H9 (cell line): ENCODE results near the gene LRFN2. TPM values are rescaled to one million over a fixed set of nuclear protein-coding genes. Genes with fewer than 3 reads are reported as not detected.
A peak's percentile ranks its signal among the peaks of the same experiment; 100 is the strongest.

Source experiments
- DNase-seq: peaks from one replicate; pipeline ENCODE4 v3.0.0-alpha.2; 2017
- H2AFZ ChIP-seq: one replicate; pipeline ENCODE4 v1.6.1; 2013; ENCODE audit warnings: mild to moderate bottlenecking, low read length, control low read depth, moderate library complexity
- H2AK5ac ChIP-seq: 2 replicates; pipeline ENCODE4 v1.6.1; 2013; ENCODE audit warnings: low read length, control low read depth, mixed read lengths; ENCODE audit not compliant: insufficient read length
- H2BK120ac ChIP-seq: one replicate; pipeline ENCODE4 v1.6.1; 2013; ENCODE audit warnings: low read depth, mild to moderate bottlenecking, low read length, control low read depth, inconsistent platforms; ENCODE audit not compliant: poor library complexity, severe bottlenecking
- H2BK12ac ChIP-seq: 2 replicates; pipeline ENCODE4 v1.6.1; 2013; ENCODE audit warnings: low read length, control low read depth, mixed read lengths, low read depth; ENCODE audit not compliant: insufficient read length
- H2BK15ac ChIP-seq: 2 replicates; pipeline ENCODE4 v1.6.1; 2013; ENCODE audit warnings: low read depth, low read length, control low read depth
- H2BK20ac ChIP-seq: one replicate; pipeline ENCODE4 v1.6.1; 2013; ENCODE audit warnings: low read depth, mild to moderate bottlenecking, low read length, control low read depth, inconsistent platforms; ENCODE audit not compliant: poor library complexity, severe bottlenecking
- H2BK5ac ChIP-seq: 2 replicates; pipeline ENCODE4 v1.6.1; 2013; ENCODE audit warnings: low read length, control low read depth, mixed read lengths; ENCODE audit not compliant: insufficient read length
- H3K14ac ChIP-seq: 2 replicates; pipeline ENCODE4 v1.6.1; 2013; ENCODE audit warnings: low read length, control low read depth; ENCODE audit not compliant: insufficient read depth
- H3K18ac ChIP-seq: 2 replicates; pipeline ENCODE4 v1.6.1; 2013; ENCODE audit warnings: low read depth, mild to moderate bottlenecking, mixed read lengths, low read length, control low read depth; ENCODE audit not compliant: insufficient read length
- H3K23ac ChIP-seq: 2 replicates; pipeline ENCODE4 v1.6.1; 2013; ENCODE audit warnings: low read length, control low read depth, mixed read lengths, low read depth; ENCODE audit not compliant: insufficient read length
- H3K23me2 ChIP-seq: 2 replicates; pipeline ENCODE4 v1.6.1; 2013; ENCODE audit warnings: low read depth, mild to moderate bottlenecking, mixed read lengths, low read length, control low read depth; ENCODE audit not compliant: insufficient read length, poor library complexity, severe bottlenecking
- H3K27ac ChIP-seq: 2 replicates; pipeline ENCODE4 v1.5.1; 2013; ENCODE audit warnings: low read length, control low read depth, mixed read lengths, low read depth; ENCODE audit not compliant: insufficient read length
- H3K27me3 ChIP-seq: 2 replicates; pipeline ENCODE4 v1.6.1; 2013; ENCODE audit warnings: low read length, control low read depth, inconsistent platforms; ENCODE audit not compliant: insufficient read depth
- H3K4ac ChIP-seq: 2 replicates; pipeline ENCODE4 v1.6.1; 2013; ENCODE audit warnings: low read depth, mild to moderate bottlenecking, control low read depth, inconsistent platforms, low read length, moderate library complexity
- H3K4me1 ChIP-seq: 2 replicates; pipeline ENCODE4 v1.6.1; 2013; ENCODE audit warnings: low read length, control low read depth, inconsistent platforms; ENCODE audit not compliant: insufficient read depth
- H3K4me2 ChIP-seq: 2 replicates; pipeline ENCODE4 v1.6.1; 2013; ENCODE audit warnings: low read length, control low read depth, mixed read lengths; ENCODE audit not compliant: insufficient read length, insufficient read depth
- H3K56ac ChIP-seq: 2 replicates; pipeline ENCODE4 v1.6.1; 2013; ENCODE audit warnings: low read depth, mild to moderate bottlenecking, mixed read lengths, low read length, control low read depth; ENCODE audit not compliant: insufficient read length
- H3K79me1 ChIP-seq: 2 replicates; pipeline ENCODE4 v1.6.1; 2013; ENCODE audit warnings: low read depth, mild to moderate bottlenecking, moderate library complexity, low read length, control low read depth, inconsistent platforms; ENCODE audit not compliant: insufficient read depth, poor library complexity, severe bottlenecking
- H3K79me2 ChIP-seq: 2 replicates; pipeline ENCODE4 v1.6.1; 2013; ENCODE audit warnings: low read length, control low read depth, inconsistent platforms; ENCODE audit not compliant: insufficient read depth
- H3K9ac ChIP-seq: 2 replicates; pipeline ENCODE4 v1.6.1; 2013; ENCODE audit warnings: low read length, control low read depth, mixed read lengths; ENCODE audit not compliant: insufficient read length; ENCODE audit errors: extremely low read depth
- H3K9me3 ChIP-seq: one replicate; pipeline ENCODE4 v1.6.1; 2013; ENCODE audit warnings: low read depth, low read length, inconsistent platforms; ENCODE audit not compliant: control insufficient read depth
- H3T11ph ChIP-seq: one replicate; pipeline ENCODE4 v1.6.1; 2013; ENCODE audit warnings: mild to moderate bottlenecking, low read length, control low read depth, inconsistent platforms
- H4K20me1 ChIP-seq: one replicate; pipeline ENCODE4 v1.6.1; 2013; ENCODE audit not compliant: control insufficient read depth, insufficient read length, insufficient read depth
- H4K5ac ChIP-seq: 2 replicates; pipeline ENCODE4 v1.6.1; 2013; ENCODE audit warnings: low read depth, mild to moderate bottlenecking, mixed read lengths, low read length, control low read depth; ENCODE audit not compliant: insufficient read length
- H4K8ac ChIP-seq: replicated peaks from 2 replicates; pipeline ENCODE4 v1.6.1; 2013; ENCODE audit warnings: low read length, control low read depth, mixed read lengths, low read depth; ENCODE audit not compliant: insufficient read length
- H4K91ac ChIP-seq: 2 replicates; pipeline ENCODE4 v1.6.1; 2013; ENCODE audit warnings: low read depth, mild to moderate bottlenecking, moderate library complexity, mixed read lengths, low read length, control low read depth; ENCODE audit not compliant: insufficient read length
- H3K27ac Mint-ChIP-seq, 3 experiments: 2 replicates in 2 of 3; 3 replicates in 1 of 3; pipeline ENCODE4 v1.8.0; 2020 to 2021; ENCODE audit warnings: mixed read lengths in 3 of 3, mild to moderate bottlenecking in 1 of 3, moderate library complexity in 1 of 3
- H3K27me3 Mint-ChIP-seq: 2 replicates; pipeline ENCODE4 v1.8.0; 2021; ENCODE audit warnings: low read depth, mild to moderate bottlenecking, moderate library complexity, mixed read lengths
- H3K36me3 Mint-ChIP-seq, 3 experiments: 2 replicates in 2 of 3; 3 replicates in 1 of 3; pipeline ENCODE4 v1.8.0; 2020 to 2021; ENCODE audit warnings: low read depth in 3 of 3, mixed read lengths in 3 of 3; ENCODE audit not compliant: insufficient read depth in 1 of 3
- H3K4me1 Mint-ChIP-seq, 2 experiments: 2 replicates each; pipeline ENCODE4 v1.8.0; 2020; ENCODE audit warnings: mixed read lengths in 2 of 2
- H3K4me3 Mint-ChIP-seq, 2 experiments: 2 replicates in 1 of 2; 3 replicates in 1 of 2; pipeline ENCODE4 v1.8.0; 2020 to 2021; ENCODE audit warnings: mild to moderate bottlenecking in 2 of 2, mixed read lengths in 2 of 2, moderate library complexity in 1 of 2
- H3K9me3 Mint-ChIP-seq, 2 experiments: 2 replicates in 1 of 2; 3 replicates in 1 of 2; pipeline ENCODE4 v1.8.0; 2020; ENCODE audit warnings: mild to moderate bottlenecking in 2 of 2, mixed read lengths in 2 of 2, moderate library complexity in 1 of 2
- WGBS: extraction: QIAGEN DNeasy Blood & Tissue Kit; methylation state at CpG from one replicate; pipeline ENCODE4 v1.1.7; 2013; ENCODE audit warnings: missing lambda C conversion rate, low lambda C conversion rate, mixed read lengths; ENCODE audit not compliant: insufficient read length; ENCODE audit errors: extremely low coverage; 5-methylcytosine and 5-hydroxymethylcytosine counted together
- total RNA-seq: library from RNA; stranded (reverse); gene quantifications from 2 replicates; pipeline ENCODE4 v1.2.1, GENCODE V29; 2021
- TF ChIP-seq, protein P1 (sequence below): fragments of 200-600 bp; sonication (generic); conservative IDR thresholded peaks from 3 replicates; pipeline ENCODE4 v1.8.0; 2021; ENCODE audit warnings: antibody characterized with exemption, mild to moderate bottlenecking

LRFN2 gene
- total RNA-seq, 1 experiment from 2014 or later: 0.11 TPM

DNA sequence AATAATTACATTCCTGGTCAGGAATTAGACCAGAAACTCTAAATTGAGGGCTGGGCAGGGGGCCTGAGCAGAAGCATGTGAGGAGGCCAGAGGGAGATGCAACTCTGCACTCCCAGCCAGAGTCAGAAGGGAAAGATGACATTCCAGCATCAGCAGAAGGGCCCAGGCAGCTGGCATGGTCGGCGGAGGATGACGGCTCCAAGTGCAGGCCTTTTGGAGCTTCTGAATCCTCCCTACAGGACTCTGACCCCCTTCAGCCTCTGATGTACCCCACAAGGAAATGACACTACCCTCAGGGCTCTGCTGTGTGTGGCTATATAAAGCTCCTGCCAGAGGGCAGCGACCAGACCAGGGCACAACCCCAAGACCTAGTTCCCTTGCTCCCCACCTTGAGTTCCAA lies 1.9 kb downstream of the LRFN2 start:
- peak overlapping the region; percentile 90 for H3K4me2 ChIP-seq
- H3K9ac ChIP-seq: no peak overlapping the region
- no peak overlapping the region for H2BK20ac ChIP-seq
- no peak overlapping the region for H2BK120ac ChIP-seq
- no peak overlapping the region for H3T11ph ChIP-seq
- no peaks in the 10 kb centered on the region; the same call in 1 of the 2 replicates for H3K4me1 ChIP-seq
- H4K20me1 ChIP-seq: no peaks in the 10 kb centered on the region
- no CpG with 5 or more reads among the region's 4 CpGs for WGBS
- H2AFZ ChIP-seq: no peak overlapping the region
- no peaks in the 10 kb centered on the region; the same call in 1 of the 2 replicates for H3K27me3 ChIP-seq
- no peaks in the 10 kb centered on the region for H3K79me1 ChIP-seq
- H3K56ac ChIP-seq: no peak overlapping the region
- TF ChIP-seq, protein P1, sequence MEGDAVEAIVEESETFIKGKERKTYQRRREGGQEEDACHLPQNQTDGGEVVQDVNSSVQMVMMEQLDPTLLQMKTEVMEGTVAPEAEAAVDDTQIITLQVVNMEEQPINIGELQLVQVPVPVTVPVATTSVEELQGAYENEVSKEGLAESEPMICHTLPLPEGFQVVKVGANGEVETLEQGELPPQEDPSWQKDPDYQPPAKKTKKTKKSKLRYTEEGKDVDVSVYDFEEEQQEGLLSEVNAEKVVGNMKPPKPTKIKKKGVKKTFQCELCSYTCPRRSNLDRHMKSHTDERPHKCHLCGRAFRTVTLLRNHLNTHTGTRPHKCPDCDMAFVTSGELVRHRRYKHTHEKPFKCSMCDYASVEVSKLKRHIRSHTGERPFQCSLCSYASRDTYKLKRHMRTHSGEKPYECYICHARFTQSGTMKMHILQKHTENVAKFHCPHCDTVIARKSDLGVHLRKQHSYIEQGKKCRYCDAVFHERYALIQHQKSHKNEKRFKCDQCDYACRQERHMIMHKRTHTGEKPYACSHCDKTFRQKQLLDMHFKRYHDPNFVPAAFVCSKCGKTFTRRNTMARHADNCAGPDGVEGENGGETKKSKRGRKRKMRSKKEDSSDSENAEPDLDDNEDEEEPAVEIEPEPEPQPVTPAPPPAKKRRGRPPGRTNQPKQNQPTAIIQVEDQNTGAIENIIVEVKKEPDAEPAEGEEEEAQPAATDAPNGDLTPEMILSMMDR: no peak
- Mint-ChIP-seq H3K4me3 (peak overlapping the region in 1 of 2 experiments; percentile 97; a peak in 3 of 5 replicates), H3K27ac (no peak overlapping the region), H3K36me3 (peaks cover 0 to 2% (median 0%) of the 10 kb centered on the region in 3 experiments; a peak in 2 of 7 replicates), H3K4me1 (peaks cover 32 to 35% of the 10 kb centered on the region in 2 experiments), H3K9me3 (no peaks in the 10 kb centered on the region; a peak in 2 of 5 replicates), H3K27me3 (peaks cover 58% of the 10 kb centered on the region)
- H3K14ac ChIP-seq: no peak overlapping the region
- H3K79me2 ChIP-seq: no peaks in the 10 kb centered on the region
- H3K4ac ChIP-seq: no peak overlapping the region
- peaks cover 17% of the 10 kb centered on the region for H3K23me2 ChIP-seq
- no peak for DNase-seq
- H3K23ac ChIP-seq: no peak overlapping the region
- H2AK5ac ChIP-seq: no peak overlapping the region
- no peak overlapping the region for H2BK15ac ChIP-seq
- no peak overlapping the region for H2BK12ac ChIP-seq
- H2BK5ac ChIP-seq: no peak overlapping the region
- H3K27ac ChIP-seq: no peak overlapping the region
- no peaks in the 10 kb centered on the region for H3K9me3 ChIP-seq
- H4K8ac ChIP-seq: no peak overlapping the region
- H4K91ac ChIP-seq: no peak overlapping the region
- H4K5ac ChIP-seq: no peak overlapping the region
- H3K18ac ChIP-seq: no peak overlapping the region
